SU-DHL-6 (cell line): ENCODE measurements around the gene ADH7.
"Not testable (repeated sequence)": the region's sequence is repeated elsewhere in the genome, so short reads cannot be mapped to it uniquely, and the experiment has no call there.

Experiments used
- H2AFZ ChIP-seq: fragments of 200-600 bp; sonication (generic); 2 replicates; pipeline ENCODE4 v1.6.1; 2014; ENCODE audit warnings: low read depth, mild to moderate bottlenecking, moderate library complexity, mixed read lengths, antibody characterized with exemption, low read length; ENCODE audit not compliant: severe bottlenecking
- H3F3A ChIP-seq: fragments of 200-600 bp; shearing (Covaris generic); 2 replicates; pipeline ENCODE4 v1.6.0; 2016; ENCODE audit warnings: antibody characterized with exemption, mild to moderate bottlenecking; ENCODE audit not compliant: insufficient read depth
- H3K27ac ChIP-seq: fragments of 200-600 bp; sonication (generic); 2 replicates; pipeline ENCODE4 v1.5.1; 2016; ENCODE audit warnings: low read depth, mild to moderate bottlenecking, low read length, moderate library complexity, mixed read lengths
- H3K27me3 ChIP-seq: fragments of 200-600 bp; sonication (generic), shearing (Covaris generic); 2 replicates; pipeline ENCODE4 v1.6.0; 2014; ENCODE audit warnings: mild to moderate bottlenecking, low read length
- H3K36me3 ChIP-seq: fragments of 200-600 bp; sonication (generic); 2 replicates; pipeline ENCODE4 v1.6.1; 2014; ENCODE audit warnings: mild to moderate bottlenecking, low read length, mixed read lengths
- H3K4me2 ChIP-seq: fragments of 300-600, 200-600 bp; shearing (Covaris generic), sonication (generic); 2 replicates; pipeline ENCODE4 v1.6.0; 2014; ENCODE audit warnings: low read length, low read depth, mild to moderate bottlenecking; ENCODE audit not compliant: poor library complexity, severe bottlenecking
- H3K4me3 ChIP-seq: fragments of 200-600 bp; sonication (generic); 2 replicates; pipeline ENCODE4 v1.5.1; 2014; ENCODE audit warnings: antibody characterized with exemption, low read length, mild to moderate bottlenecking, mixed read lengths; ENCODE audit not compliant: insufficient read depth, poor library complexity, severe bottlenecking
- H3K79me2 ChIP-seq: fragments of 200-600 bp; sonication (generic); 2 replicates; pipeline ENCODE4 v1.6.1; 2014; ENCODE audit warnings: mild to moderate bottlenecking, low read length, moderate library complexity; ENCODE audit not compliant: insufficient read depth
- H3K9ac ChIP-seq: fragments of 200-600 bp; sonication (generic); 2 replicates; pipeline ENCODE4 v1.7.0; 2014; ENCODE audit warnings: mild to moderate bottlenecking, low read length
- H3K9me2 ChIP-seq: fragments of 200-600 bp; sonication (generic); replicated peaks from 2 replicates; pipeline ENCODE4 v1.6.1; 2014; ENCODE audit warnings: low read length; ENCODE audit not compliant: insufficient read depth
- H3K9me3 ChIP-seq: fragments of 200-600 bp; sonication (generic); 2 replicates; pipeline ENCODE4 v1.6.1; 2014; ENCODE audit warnings: low read length, mixed read lengths; ENCODE audit not compliant: insufficient read depth
- H4K20me1 ChIP-seq: fragments of 200-600 bp; sonication (generic); 2 replicates; pipeline ENCODE4 v1.6.1; 2014; ENCODE audit warnings: low read depth, mild to moderate bottlenecking, antibody characterized with exemption, low read length, moderate library complexity, mixed read lengths
- EZH2phosphoT487 ChIP-seq: fragments of 200-600 bp; sonication (generic), shearing (Covaris generic); conservative IDR thresholded peaks from 2 replicates; pipeline ENCODE4 v1.6.1; 2018; ENCODE audit warnings: mild to moderate bottlenecking, antibody characterized with exemption, low read length, moderate library complexity, mixed read lengths
- TF ChIP-seq, protein P1 (sequence below): fragments of 200-600 bp; sonication (generic); IDR thresholded peaks from one replicate; pipeline ENCODE4 v1.5.1; 2017; ENCODE audit warnings: antibody characterized with exemption, mild to moderate bottlenecking, low read length, moderate library complexity; ENCODE audit not compliant: insufficient read depth, poor library complexity, severe bottlenecking

The ADH7 gene

DNA sequence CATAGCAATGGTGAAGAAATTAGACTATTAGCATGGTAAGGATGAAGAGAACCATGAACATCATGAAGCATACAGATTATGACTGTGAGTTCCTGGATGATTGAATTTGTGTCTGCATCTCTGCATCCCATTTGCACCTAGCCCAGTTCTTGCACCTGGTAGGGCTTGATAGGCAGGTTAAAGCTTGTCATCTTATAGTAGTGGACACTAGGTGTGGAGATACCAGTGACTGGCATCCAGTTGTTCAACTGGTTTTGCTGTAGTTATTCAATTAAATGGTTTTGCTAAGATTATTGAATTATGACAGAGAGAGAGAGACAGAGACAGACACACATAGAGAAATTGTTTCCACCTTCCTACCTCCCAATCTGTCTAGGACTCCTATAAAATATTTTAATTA is 5.0 kb downstream of the ADH7 start:
- TF ChIP-seq, protein P1, sequence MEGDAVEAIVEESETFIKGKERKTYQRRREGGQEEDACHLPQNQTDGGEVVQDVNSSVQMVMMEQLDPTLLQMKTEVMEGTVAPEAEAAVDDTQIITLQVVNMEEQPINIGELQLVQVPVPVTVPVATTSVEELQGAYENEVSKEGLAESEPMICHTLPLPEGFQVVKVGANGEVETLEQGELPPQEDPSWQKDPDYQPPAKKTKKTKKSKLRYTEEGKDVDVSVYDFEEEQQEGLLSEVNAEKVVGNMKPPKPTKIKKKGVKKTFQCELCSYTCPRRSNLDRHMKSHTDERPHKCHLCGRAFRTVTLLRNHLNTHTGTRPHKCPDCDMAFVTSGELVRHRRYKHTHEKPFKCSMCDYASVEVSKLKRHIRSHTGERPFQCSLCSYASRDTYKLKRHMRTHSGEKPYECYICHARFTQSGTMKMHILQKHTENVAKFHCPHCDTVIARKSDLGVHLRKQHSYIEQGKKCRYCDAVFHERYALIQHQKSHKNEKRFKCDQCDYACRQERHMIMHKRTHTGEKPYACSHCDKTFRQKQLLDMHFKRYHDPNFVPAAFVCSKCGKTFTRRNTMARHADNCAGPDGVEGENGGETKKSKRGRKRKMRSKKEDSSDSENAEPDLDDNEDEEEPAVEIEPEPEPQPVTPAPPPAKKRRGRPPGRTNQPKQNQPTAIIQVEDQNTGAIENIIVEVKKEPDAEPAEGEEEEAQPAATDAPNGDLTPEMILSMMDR = no peak
- TF ChIP-seq EZH2phosphoT487 = no peak
- Histone ChIP-seq H3K79me2 (no peaks in the 10 kb centered on the region), H3K36me3 (no peaks in the 10 kb centered on the region), H3K9me2 (no peaks in the 10 kb centered on the region), H3K4me3 (no peak overlapping the region), H3K9me3 (no peaks in the 10 kb centered on the region), H3F3A (no peaks in the 10 kb centered on the region), H3K27me3 (no peaks in the 10 kb centered on the region), H3K4me2 (no peak overlapping the region), H2AFZ (no peak overlapping the region), H3K9ac (no peak overlapping the region), H4K20me1 (no peaks in the 10 kb centered on the region), H3K27ac (no peak overlapping the region)

DNA sequence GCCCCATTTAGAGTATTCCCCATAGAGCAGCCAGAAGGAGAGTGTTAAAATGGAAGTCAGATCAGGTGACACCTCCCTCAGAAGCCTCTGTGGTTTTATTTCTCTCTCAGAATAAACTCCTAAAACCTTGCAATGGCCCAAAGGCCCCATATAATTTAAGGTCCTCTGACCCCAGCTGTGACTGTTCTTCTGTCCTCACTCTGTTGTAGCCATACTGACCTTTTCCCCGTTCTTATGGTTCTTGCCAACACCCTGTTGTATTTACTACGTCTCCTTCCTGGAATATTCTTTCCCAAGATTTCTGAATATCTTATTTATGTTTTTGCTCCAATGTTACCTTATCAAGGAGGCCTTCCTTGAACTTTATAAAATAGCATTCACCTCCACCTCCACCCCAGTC is 18.0 kb downstream of the ADH7 start:
- TF ChIP-seq EZH2phosphoT487 = no peak
- TF ChIP-seq, protein P1 = no peak
- no peaks in the 10 kb centered on the region for H3K79me2 ChIP-seq
- H2AFZ ChIP-seq = no peak overlapping the region

DNA sequence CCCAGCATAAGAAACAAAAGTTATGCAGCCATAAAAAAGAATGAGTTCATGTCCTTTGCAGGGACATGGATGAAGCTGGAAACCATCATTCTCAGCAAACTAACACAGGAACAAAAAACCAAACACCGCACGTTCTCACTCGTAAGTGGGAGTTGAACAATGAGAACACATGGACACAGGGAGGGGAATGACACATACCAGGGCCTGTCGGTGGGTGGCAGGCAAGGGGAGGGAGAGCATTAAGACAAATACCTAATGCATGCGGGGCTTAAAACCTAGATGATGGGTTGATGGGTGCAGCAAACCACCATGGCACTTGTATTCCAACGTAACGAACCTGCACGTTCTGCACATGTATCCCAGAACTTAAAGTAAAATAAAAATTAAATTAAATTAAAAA is 19.4 kb downstream of the ADH7 start:
- H3K9me2 ChIP-seq, H3K4me3 ChIP-seq: not testable (repeated sequence)

More for the DNA sequence above, 18.0 kb downstream of the ADH7 start:
- no peaks in the 10 kb centered on the region for H3F3A ChIP-seq
- no peaks in the 10 kb centered on the region for H3K27me3 ChIP-seq
- H3K36me3 ChIP-seq = no peaks in the 10 kb centered on the region
- H3K4me2 ChIP-seq = no peak overlapping the region
- no peaks in the 10 kb centered on the region for H4K20me1 ChIP-seq
- no peaks in the 10 kb centered on the region for H3K9me3 ChIP-seq
- no peaks in the 10 kb centered on the region for H3K9me2 ChIP-seq
- no peak overlapping the region for H3K4me3 ChIP-seq
- H3K9ac ChIP-seq = no peak overlapping the region
- no peak overlapping the region for H3K27ac ChIP-seq

DNA sequence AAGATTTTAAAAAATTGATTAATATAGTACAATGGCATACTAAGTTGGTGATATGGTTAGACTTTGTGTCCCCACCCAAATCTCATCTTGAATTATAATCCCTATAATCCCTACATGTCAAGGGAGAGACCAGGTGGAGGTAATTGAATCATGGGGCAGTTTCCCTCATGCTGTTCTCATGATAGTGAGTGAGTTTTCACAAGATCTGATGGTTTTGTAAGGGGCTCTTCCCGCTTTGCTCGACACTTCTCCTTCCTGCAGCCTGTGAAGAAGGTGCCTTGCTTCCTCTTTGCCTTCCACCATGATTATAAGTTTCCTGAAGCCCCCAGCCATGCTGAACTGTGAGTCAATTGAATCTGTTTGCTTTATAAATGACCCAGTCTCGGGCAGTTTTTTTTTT is 20.2 kb downstream of the ADH7 start:
- not testable (repeated sequence) for H3K36me3 ChIP-seq, H3K4me2 ChIP-seq, H3K79me2 ChIP-seq, H3K9me2 ChIP-seq, H3K27me3 ChIP-seq, H4K20me1 ChIP-seq, H3K9me3 ChIP-seq, H3F3A ChIP-seq, H3K4me3 ChIP-seq, H2AFZ ChIP-seq, H3K9ac ChIP-seq, H3K27ac ChIP-seq

More for the DNA sequence above, 19.4 kb downstream of the ADH7 start:
- H3F3A ChIP-seq, H3K79me2 ChIP-seq, H4K20me1 ChIP-seq, H3K9me3 ChIP-seq, H2AFZ ChIP-seq, H3K4me2 ChIP-seq, H3K27me3 ChIP-seq, H3K9ac ChIP-seq, H3K36me3 ChIP-seq, H3K27ac ChIP-seq: not testable (repeated sequence)
